CD4-positive, alpha-beta T cell treated with Interleukin-12 subunit alpha and Interleukin-12 subunit beta, for 1 hour (primary cell): Measurements from ENCODE around the gene PYHIN1.
"Not testable (repeated sequence)": the region's sequence is repeated elsewhere in the genome, so short reads cannot be mapped to it uniquely, and the experiment has no call there.

Experiments used
- DNase-seq: peaks from one replicate; pipeline ENCODE4 v3.0.0-alpha.2; 2020

Gene PYHIN1

DNA sequence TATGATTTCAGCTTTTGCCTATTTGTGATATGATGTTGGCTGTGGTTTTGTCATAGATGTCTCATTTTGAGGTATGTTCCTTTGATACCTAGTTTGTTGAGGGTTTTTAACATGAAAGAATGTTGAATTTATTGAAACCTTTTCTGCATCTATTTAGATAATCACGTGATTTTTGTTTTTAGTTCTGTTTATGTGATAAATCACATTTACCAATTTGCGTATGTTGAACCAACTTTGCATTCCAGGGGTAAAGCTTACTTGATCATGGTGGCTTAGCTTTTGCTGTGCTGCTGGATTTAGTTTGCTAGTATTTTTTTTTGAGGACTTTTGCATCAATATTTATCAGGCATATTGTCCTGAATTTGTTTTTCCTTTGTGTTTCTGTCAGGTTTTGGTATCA, 51.9 kb downstream of the PYHIN1 start:
- DNase-seq = no peak

DNA sequence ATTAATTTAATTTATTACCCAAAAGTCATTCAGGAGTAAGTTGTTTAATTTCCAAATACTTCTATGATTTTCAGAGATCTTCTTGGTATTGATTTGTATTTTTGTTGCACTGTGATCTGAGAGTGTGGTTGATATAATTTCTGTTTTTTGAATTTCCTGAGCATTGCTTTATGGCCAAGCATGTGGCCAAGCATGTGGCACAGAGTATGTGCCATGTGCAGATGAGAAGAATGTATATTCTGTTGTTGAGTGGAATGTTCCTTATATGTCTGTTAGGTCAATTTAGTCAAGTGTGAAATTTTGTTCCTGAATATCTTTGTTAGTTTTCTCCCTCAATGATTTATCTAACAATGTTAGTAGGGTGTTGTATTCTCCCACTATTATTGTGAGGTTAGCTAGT, 53.0 kb downstream of the PYHIN1 start:
- no peak for DNase-seq

DNA sequence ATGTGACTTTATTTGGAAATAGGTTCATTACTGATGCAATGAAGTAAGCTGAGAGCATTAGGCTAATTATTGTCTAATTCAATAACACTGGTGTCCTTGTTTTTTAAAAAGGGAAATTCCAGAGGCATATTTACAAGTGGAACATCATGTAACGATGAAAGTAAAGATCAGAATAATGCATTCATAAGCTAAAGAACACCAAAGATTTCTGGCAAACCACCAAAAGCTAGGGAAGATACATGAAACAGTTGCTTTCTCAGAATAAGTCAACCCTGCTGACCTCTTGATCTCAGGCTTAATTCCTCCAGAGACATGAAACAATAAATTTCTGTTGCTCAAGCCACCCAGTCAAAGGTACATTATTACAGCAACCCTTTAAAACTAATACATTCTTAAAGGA, 58.1 kb downstream of the PYHIN1 start:
- no peak for DNase-seq

DNA sequence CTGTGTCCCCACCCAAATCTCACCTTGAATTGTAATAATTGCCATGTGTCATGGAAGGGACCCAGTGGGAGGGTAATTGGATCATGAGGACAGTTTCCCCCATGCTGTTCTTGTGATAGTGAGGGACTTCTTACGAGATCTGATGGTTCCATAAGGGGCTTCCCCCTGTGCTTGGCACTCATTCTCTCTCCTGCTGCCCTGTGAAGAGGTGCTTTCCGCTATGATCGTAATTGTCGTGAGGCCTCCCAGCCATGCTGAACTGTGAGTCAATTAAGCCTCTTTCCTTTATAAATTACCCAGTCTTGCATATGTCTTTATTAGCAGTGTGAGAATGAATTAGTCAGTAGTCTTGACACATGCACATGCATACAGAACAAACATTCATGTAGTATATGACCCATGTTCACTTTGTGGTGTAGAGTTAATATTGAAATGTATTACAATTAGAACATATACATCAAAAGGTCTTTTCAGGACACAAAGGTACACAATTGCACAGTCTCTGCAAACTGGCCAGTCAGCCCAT, 61.5 kb downstream of the PYHIN1 start:
- DNase-seq = no peak

DNA sequence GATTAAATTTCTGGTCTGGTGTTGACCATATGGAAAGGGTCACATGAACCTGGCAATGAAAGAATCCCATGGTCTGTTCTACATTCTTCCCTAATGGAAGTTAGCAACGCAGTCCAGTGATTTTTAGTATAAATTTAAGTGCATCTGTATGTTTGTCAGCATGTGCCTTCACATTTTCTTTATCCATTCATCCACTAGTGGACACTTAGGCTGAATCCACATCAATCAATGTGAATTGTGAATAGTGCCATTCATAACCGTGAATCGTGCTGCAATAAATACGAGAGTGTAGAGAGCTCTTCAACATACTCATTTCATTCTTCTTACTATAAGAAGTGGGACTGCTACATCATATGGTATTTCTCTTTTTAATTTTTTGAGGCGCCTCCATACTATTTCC, 65.6 kb downstream of the PYHIN1 start:
- no peak for DNase-seq

DNA sequence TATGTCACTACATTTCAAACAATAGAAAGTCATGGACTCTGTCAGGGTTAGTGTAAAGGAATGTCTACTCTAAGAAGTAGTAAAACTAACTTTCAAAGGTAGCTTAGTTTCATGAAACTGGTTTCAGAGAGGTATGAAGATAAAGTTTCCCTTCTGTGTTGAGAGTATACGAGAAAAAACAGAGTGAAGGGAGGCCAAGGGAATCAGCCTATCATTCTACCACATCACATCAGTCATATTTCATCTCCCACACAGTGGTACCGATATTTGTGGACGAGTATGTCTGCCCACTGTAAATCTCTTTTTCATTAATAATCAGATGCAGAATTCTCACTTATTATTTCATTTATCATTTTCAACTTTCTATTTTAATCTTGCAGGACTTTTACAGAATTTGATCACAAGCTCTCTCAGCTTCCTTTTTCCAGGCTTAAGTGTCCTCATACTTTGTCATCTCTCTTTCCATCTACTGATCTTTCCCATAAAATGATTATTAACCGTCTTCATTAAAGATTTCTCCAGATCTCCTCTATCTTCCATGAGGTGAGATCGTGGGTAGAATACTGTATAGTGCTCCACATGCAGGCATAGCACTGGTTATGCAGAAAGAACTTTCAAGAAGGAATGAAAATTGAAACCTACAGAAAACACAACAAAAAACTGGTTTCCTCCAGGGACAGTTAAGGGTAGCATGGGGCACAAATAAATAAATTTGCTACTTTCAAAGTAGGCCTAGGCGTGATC, 66.9 kb downstream of the PYHIN1 start:
- DNase-seq = no peak

DNA sequence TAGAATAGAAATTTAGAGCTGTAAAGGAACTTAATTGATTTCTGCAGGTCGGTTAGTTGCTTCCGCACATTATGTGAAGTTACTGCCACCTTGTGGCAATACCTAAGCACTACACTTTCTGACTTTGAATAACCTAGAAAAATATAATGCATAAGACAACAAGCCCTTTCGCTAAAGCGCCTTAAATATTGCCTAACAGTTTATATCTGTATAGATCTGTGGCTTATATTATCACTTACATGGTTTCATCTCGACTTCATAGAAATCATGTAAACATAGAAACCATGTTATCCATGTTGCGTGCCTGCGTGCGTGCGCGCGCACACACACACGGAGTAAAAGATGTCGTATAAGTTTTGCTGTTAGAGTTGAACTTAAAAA, 67.4 kb downstream of the PYHIN1 start:
- peak; percentile 81 for DNase-seq

DNA sequence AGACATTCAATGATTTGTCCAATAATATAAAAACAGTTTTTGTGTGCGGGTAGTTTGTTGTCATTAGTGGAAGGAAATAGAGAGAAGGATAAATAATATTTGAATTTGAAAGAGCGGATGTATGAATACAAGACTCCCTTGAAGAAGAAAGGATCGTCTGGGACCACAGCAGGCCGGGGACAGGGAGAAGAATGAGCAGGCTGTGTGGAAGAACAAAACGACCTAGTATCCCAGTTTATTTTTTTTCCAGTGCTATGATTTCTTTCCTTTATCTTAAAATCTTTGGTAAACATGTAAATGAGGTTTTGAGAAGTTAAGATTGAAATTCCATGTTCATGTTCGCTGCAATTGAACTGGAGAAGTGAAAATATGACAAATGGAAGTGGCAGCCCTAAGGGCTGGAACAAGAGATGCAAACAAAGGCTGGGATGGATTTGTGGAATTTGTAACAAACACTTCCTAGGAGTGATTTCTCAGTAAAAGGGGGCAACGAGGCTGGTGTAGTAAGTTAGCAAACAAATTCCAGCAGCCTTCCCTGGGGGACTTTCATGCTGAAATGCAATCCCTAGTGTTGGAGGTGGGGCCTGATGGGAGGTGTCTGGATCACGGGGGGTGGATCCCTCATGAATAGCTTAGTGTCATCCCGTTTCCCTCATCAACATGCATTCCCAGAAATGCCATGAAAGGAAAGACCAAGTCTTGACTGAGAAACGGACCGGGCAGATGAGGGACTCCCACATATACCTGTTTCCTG, 68.1 kb downstream of the PYHIN1 start:
- no peak for DNase-seq

DNA sequence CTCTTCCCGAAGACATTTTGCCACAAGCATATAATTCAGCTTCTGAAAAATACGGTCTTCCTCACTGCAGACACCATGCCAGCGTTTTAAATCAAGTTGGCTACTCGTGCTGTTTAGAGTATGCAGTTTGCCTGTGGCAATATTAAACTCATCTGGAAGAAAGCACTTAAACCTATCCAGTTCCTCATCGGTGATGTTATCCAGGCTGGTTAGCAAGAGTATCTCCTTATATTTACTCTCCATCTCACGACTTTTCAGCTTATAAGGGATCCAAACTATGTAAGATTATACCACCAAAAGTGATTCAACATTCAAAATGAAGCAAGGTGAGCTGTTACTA, 68.7 kb downstream of the PYHIN1 start:
- no peak for DNase-seq

DNA sequence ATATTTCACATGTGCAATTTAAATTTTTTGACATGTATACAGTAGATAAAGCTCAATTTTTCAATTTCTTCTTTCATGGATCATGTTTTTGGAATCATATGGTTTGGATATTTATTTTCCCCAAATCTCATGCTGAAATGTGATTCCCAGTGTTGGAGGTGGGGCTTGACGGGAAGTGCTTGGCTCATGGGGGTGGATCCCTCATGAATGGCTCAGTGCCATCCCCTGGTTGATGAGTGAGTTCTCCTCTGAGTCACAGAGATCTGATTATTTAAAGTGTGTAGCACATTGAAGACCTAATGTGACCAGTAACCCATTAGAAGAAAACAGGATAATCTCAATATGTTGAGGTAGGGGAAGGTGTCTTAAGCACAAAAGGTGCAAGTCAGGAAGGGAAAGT, 69.3 kb downstream of the PYHIN1 start:
- DNase-seq = no peak

DNA sequence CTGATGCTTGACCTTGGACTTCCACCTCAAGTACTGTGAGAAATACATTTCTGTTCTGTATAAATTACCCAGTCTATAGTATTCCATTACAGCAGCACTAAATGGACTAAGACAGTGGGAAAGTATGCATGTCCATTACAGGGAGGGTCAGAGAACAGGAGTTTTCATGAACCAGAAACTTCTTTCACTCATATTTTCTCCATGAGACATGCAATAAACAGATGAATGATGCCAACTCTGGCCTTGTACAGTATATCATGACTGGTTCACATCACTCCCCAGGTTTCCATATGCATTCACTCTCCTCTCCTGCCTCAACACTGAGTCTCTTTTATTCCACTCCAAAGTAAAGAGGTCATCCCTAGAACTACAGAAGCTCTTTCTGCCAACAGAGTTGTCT, 73.8 kb downstream of the PYHIN1 start:
- DNase-seq = no peak

DNA sequence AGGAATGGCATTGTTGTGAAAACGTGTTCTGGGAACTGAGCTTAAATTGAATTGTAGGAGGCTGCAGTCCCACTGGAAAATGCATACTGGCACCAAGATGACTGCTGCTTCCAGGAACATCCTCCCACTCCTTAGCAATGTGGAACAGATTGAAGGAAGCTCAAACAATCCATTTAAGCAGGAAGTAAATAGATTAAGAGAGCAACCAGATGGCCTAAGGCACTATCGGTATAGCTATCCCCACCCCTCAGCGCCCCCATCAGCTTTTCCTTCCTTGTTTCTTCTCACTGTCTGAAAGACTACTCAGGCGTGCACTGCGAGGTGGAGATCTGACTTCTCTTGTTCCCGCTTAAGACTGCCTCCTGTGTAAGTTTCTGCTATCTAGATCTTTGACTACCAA, 74.3 kb downstream of the PYHIN1 start:
- no peak for DNase-seq

DNA sequence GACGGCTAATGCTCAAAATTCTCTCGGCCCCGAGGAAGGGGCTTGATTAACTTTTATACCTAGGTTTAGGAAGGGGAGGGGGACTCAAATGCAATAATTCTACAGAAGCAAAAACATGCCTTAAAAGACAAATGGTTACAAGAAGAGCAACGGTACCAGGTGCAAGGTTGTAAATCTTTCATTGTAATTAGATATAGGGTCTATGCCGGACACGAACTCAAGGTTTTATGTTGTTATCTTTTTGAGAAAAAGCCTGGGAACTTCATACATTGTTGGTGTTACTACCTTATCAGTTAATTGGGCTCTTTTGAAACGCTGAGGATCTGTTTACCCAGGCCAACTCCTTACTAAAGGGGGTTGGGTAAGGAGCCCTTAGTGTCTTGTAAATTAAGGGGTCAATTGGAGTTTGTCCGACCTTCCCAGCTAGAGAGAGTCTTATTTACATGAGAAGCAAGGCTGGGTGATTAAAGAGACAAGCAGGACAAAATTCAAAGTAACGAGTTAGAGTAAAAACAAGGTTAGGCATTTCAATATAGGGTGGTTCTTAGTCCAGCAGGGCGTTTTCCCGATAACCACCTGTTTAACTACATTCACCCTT, 75.0 kb downstream of the PYHIN1 start:
- DNase-seq = not testable (repeated sequence)

DNA sequence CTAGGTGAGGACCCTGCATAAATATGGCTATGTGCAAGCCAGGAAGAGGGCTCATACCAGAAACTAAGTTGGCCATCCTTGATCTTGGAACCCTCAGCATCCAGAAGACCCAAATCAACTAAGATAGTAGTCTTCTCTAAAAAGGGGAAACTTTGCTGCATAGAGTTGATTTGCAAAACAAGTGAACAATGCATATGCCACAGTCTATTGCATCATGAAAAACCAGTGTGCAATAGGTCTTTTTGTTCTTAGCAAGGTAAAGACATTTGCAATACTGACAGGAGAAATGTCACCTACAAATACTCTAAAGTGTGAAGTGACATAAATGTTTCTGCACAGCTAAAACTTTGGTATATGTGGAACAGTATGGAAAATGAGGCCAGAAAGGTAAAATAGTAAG, 76.4 kb downstream of the PYHIN1 start:
- no peak for DNase-seq

DNA sequence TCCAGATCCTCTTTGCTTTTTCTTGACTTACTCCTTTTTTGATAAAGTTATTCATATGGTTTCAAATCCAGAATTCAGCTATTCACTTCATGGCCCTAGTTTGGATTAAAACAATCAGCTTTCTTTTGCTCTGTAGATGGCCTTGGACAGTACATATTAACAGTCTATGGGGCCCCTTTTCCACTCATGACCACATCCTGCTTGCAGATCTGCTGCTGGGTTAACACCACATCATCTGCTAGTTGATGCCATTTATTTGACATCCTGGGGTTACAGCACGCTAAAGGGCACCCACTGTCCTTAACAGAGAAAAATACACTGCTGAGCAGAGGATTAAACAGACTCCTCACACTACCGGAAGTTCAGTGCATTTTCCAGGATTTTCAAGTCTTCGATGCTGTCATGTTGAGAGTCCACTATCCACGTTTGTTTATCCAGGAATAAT, 77.4 kb downstream of the PYHIN1 start:
- DNase-seq = peak; percentile 73

DNA sequence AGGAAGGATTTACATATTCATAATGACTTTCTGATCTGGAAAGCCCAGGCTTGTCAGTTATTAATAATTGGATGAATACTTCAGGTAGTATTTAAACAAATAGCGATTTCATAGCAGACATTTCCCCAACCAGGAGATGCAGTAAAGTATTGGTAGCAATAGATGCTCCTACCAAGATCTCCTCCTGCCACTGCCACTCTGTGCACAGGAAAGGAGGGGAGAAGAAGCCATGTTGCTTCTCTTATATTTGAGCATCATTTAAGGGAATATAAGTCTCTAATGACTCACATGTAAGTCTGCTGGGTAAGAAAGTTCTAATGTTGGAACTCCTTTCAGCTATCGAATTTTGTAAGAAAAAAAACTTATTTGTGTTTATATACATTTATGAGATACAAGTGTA, 77.9 kb downstream of the PYHIN1 start:
- DNase-seq = no peak

DNA sequence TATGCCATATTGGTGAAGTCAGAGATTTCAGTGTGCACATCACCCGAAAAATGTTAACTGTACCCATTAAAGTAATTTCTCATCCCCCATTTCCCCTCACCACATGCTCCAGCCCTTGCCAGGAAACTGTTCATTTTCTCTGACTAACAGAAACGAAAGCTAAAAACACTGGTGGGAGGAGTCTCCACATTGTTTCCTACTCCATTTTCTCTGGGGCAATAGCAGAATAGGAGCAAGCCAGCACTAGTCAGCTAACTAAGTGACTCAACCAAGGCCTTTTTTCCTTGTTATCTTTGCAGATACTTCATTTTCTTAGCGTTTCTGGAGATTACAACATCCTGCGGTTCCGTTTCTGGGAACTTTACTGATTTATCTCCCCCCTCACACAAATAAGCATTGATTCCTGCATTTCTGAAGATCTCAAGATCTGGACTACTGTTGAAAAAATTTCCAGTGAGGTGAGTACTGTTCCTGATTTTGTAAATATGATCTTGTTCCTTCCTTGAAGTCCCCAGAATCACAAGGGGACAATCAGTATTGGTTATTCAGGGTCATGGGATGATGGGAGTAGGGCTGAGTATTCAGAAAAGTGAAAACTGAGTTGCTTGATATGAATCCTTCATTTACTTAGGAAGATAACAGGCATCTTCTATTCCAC, 78.5 kb downstream of the PYHIN1 start, which contains the start of gene IFI16:
Gene IFI16 (plus strand): TSS at position 204 of the 658 bp plus-strand sequence. CDS start 4,774 bp downstream, outside the sequence.
- peak; percentile 79 for DNase-seq

DNA sequence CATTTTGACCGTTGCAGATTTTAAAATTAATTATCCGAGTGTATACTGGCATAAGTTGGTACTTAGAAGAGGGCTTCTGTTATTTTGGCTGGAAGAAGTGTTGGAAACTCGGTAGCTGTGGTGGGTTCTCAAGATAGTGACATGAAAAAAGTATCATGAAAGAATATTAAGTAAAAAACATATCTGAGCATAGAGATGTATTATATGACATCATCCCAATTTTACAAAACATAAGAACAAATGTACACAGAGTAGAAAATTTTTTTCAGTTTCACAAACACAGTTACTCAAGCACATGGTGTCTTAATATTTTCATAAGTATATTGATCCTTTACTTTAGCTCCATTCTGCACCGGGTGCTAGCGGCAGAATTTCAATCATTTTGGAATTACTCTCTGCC, 79.0 kb downstream of the PYHIN1 start:
- no peak for DNase-seq

DNA sequence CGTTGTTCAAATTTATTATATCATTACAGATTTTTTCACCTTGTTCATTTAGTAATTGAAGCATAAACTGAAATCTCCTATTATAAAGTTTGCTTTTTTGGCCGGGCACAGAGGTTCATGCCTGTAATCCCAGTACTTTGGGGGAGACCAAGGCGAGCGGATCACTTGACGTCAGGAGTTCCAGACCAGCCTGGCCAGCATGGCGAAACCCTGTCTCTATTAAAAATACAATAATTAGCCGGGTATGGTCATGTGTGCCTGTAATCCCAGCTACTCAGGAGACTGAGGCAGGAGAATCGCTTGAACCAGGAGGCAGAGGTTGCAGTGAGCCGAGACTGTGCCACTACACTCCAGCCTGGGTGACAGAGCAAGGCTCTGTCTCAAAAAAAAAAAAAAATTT, 79.6 kb downstream of the PYHIN1 start:
- DNase-seq = not testable (repeated sequence)

DNA sequence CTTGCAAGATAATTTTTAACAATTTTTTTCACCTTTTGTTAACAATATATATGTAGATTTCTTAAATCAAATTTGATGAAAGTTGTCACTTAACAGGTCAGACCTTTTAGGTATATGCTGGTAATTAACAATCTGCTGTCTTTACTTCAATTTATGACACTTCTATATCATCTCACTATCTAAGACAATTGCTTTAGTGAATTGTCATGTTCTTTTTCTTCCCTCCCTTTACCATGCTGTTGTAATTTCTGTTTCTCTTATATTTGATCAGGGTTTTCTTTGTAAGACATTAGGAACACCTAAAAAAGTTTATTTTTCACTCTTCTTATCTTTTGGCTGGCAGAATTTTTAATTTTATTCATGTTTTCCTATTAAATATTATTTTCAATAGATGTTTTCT, 80.4 kb downstream of the PYHIN1 start:
- no peak for DNase-seq

DNA sequence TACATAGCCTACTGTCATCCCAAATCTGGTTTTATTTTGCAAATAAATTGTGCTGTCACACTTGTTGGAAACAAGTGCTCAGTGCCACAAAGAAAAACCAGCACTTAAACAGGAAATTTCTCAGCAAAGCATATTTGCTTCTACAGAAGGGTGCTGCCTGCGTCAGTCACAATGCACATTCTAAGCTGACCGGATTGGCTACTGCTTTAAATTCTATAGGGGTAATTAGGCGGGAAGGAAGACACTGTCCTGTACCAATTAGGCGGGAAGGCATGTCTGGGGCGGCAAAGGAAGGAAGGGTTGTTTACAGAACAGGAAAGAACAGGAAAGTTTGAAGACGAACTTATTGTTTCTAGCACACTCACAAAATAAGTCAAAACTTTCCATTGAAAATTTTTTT, 81.1 kb downstream of the PYHIN1 start:
- DNase-seq = peak; percentile 69

DNA sequence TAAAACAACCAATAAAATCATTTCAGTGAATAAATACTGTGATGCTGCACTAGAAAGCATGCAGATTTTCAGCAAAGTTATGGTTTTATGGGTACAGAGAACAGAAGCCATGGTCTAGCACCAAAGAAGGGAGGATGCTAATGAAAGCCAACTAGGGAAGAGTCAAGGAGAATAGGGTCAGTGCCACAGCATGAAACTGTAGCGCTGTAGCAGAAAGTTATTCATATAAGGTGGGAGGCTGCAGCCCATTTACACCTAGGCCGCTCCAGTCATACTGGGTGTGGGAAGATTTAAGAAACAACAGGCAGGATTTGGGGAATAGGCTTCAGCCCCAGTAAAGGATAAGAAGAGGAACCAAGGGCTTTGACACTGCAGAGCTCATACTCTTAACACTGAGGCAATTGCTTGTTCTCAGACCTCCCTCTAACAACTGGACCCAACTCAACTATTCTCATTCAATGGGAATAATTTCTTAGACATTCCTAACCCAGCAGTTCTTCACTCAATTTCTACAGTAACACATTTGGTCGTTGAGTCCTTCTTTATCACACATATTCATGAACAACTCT, 82.7 kb downstream of the PYHIN1 start:
- no peak for DNase-seq

DNA sequence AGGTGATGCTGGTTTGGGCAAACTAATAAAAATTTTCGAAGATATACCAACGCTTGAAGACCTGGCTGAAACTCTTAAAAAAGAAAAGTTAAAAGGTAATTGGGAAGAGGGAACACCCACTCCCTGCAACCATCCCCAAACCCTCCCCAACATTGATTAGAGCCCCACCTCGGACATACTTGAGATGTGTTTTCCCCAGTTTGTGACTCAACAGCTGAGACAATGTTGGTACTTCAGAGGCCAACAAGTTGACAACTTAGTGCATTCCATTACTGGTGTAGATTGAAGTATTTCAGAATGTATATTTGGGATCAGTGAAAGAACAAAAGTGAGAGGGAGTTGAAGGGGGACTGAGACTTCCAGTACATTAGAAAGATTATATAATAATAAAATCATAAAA, 83.5 kb downstream of the PYHIN1 start:
- no peak for DNase-seq
